C1 segment of cervical spinal cord (tissue), 14 donors: ENCODE measurements around the gene TNFRSF25.
"Not testable (repeated sequence)": the region's sequence is repeated elsewhere in the genome, so short reads cannot be mapped to it uniquely, and the experiment has no call there.

Source experiments
- DNase-seq, 14 donors: peaks; one replicate each; lab custom pipeline; 2025; lab: John Stamatoyannopoulos, UW

TNFRSF25 gene

DNA sequence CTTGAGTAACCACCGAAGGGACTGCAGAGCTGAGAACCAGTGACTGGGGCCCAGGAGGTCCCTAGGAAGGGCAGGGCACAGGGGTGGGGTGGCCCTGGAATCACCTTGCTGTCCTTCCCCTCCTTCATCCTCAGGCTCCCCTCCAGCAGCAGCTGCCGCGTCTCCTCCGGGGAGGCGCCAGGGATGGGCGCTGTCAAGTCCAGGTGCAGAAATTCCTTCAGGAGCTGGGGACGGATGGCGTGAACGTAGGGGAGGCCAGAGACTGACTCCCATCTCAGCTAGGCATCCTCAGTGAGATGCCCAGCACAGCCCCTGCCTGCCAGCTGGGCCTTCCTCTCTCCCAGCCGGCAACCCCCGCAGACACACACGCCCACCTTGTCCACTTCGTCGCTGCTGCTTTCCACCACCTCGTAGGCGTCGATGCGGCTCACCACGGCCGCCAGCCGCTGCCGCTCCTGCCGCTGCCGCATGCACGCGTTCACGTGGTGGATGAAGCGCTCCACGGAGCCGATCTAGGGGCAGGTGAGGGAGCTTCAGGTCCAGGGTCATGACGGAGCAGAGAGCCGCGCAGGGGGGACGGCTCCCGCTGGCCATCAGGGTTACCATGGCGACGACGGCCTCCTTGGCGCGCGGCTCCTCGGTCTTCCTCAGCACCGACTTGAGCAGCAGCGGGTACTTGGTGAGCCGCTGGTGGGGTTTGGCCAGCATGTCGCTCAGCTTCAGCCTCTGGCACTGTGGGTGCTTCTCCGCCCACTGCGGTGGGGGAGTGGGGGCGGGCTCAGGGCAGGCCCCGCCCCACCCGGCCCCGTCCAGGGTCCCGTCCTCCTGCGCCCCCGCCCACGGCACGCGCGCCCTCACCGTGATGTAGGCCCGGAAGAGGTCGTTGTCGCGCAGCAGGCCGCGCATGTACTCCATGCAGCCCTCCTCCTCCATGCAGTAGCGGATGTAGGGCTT lies 4.4 kb upstream of the TNFRSF25 start:
- DNase-seq, result no peak

DNA sequence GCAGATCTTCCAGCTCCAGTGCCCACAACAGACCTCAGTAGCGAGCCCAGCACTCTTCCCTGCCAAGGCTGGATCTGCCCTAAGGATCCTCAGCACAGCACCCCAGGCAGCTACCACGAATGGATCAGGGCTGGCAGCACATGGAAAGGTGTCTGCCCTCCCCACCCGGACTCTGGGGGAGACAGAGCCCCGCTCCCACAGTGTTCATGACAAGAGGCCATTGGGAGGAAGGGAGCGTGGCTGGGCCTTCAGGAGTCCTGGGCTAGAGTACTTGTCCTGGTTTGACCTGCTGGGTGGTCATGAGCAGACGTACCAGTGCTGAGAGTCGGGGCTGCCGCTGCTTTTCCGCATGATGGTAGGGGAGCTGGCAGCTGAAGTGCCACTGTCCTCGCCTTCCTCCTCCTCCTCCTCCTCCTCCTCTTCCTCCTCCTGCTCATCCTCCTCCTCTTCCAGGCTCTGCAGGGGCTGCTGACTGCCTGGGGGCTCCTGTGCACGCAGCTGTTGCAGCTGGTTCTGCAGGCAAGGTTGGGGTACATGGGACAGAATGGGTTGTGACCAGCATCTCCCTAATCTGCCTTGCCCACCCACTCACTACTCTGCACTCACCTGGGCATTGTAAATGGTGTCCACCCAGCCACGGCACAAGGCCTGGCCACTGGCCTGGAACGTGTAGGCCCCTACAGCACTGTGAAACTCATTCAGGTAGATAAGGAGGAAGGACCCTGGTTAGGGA lies 2.9 kb upstream of the TNFRSF25 start:
- no peak for DNase-seq

DNA sequence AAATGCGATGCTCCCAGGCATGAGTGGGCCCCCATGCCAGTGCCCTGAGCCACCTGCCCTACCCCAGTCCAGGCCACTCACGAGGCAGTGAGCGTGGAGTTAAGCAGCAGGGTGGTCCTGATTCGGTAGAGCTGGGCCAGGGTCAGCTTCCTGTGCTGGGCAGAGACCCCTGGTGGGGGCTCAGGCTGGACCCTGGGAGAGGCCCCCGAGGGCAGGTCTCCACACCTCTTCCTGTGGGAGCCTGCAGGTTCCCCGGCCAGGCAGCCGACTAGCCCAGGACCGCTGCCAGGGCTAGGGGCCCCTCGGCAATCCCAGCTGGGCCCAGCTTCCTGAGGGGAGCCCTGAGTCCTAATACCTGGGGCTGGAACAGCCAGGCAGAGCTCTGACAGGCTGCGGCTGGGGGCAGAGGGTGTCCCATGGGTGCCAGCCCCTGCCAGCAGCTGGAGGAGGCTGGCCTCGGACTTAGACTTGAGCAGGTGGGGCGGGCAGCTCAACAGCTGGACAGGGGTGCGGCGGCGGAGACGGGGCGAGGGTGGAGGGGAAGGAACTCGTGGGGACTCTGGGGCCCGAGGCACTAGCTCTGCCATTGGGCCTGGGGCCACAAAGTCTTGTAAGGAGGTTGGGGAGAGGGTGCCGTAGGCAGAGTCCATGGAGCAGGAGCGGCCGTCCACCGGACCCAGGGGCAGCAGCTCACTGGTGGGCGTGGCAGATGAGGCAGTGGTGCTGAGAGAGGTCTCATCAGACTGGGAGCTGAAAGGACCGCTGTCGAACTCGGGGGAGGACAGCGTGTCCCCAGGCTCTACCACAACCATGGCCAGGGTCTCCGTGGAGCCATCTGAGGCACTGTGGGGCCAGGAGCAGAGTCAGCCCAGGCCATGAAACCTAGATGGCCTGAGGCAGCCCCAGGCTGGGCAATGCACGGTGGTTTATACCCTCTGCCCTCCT lies 2.0 kb upstream of the TNFRSF25 start:
- DNase-seq, result no peak

DNA sequence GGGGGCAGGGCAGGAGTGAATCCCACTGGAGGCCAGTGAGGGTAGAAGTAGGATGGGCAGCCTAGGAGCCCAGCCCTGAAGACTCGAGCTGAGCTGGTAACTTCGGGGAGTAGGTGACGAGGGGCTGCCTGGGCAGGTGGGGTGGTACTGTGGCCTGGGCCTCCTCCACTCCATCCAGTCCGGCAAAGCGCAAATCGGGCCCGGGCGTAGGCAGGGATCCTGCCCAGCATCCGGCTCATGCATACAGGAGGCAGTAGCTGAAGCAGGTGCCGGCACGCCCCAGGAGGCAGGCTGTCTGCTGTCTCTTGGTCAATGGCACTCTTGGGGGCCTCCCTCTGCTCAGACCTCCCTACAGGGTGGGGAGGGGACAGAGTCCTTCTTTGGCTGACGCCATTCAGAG lies 1.3 kb upstream of the TNFRSF25 start:
- no peak for DNase-seq

DNA sequence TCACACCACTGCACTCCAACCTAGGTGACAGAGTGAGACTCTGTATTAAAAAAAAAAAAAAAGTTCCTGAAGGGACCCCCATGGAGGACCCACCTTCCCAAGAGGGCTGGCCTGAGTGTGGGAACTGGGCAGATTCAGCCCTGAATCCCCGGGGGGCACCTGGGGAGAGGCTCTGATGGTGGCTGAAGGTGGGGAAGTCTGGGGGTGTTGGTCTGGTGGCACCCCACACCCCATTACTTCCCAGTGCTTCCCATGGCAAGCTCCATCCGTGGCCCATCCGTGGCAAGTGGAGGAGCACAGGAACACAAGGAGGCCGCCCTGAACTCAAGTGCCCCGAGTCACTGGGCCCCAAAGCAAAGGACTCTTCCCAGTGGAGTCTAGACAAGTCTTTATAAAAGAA lies 778 bp upstream of the TNFRSF25 start:
- DNase-seq, result no peak

DNA sequence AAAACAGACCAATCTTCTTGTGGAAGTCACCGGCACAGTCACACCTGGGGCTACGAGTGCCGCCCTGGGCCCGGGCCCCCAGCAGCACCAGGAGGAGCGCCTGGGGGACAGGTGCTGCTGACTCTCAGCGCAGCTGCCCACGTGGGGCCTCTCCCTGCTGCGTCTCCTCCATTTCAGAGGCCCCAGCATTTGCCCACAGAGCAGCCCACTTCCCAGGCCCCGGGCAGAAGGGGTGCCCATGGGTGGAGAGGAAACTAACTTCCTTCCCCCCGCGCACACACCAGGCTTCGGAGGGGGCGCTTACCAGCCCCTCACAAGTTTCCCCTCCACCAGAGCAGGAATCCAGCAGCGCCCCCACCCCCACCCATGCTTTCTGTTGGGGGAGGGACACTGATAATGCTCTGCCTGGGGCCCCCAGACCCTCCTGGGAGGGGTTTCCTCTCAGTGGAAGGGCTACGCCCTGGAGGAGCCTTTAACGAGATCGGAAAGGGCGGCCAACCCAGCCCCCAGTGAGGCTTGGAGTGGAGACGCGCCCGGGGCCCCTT lies 440 bp downstream of the TNFRSF25 start:
- no peak for DNase-seq

DNA sequence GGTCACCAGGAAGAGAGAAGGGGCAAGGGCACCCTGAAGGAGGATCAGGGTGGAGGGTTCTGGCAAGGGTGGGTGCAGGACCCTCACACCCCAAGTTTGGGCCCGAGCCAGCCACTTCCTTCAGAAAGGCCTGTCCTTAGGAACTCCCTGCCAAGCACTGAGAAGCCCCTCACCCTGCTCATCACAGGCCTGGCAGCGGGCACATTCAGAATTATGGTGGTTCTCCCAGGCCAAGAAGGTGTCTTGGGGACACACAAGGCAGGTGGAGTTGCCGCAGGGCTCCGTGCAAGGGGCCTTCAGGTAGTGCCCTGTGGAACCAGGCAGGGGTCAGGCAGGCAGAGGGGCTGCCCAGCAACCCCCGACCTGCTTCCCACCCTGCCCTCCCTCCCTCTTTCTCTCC lies 1.1 kb downstream of the TNFRSF25 start:
- no peak for DNase-seq

DNA sequence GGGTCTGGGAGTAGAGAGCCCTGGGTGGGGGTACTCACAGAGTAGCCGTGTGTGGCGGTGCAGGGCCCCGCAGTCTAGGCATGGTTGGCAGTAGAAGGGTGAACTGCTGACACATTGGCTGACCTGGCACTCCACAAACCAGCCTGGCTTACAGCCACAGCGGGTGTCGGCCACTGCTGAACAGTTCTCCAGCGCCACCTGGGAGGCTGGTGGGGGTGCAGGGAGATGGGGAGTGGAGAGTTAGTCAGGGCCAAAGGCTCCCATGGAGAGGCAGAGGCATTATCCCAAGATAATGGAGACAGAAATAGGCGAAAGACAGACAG lies 1.5 kb downstream of the TNFRSF25 start:
- DNase-seq, result peak in 2 of 14 donors; percentile 15 to 57

DNA sequence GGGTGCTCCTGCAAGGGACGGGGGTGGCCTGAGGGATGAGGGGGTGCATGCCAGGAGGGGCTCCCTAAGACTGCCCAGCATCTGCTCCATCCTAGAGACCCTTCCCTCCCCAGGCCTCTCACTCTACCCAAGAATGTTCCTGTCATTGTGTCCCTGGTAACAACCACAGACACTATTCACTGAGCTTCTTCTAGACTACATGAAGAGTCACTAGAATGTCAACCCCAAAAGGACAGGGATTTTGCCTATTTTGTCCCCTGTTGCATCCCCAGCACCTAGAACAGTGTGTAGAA lies 2.9 kb downstream of the TNFRSF25 start:
- DNase-seq, result no peak

DNA sequence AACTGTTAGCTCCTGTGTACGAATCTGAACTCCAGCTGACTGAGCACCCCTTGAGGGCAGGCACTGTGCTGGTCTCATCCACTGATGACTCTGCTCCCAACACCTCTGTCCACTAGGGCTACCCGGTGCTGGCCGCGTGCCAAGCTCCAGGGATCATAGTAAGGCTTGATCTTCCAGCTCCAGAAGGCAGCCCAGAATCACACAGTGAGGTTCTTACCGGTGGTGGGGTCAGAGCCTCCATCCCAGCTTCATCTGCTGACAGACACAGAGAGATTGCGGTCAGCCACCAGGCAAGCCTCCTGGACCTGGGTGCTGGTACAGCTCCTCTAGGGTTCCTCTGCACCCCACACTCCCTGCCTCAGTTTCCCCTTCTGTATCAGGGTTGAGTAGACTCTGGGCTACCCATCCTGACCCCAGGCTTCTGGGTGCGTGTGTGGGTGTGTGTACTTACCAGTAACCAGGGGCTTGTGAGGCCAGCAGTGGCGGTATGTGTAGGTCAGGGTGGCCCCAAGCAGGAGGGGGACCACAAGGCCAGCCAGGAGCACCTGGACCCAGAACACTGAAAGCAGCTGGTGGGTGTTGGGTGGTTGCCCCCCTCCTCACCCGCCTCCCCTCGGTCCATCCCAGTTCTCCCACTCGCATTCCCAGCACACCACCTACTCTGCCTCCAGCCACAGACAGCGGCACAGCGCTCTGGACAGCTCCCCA lies 3.4 kb downstream of the TNFRSF25 start:
- no peak for DNase-seq

DNA sequence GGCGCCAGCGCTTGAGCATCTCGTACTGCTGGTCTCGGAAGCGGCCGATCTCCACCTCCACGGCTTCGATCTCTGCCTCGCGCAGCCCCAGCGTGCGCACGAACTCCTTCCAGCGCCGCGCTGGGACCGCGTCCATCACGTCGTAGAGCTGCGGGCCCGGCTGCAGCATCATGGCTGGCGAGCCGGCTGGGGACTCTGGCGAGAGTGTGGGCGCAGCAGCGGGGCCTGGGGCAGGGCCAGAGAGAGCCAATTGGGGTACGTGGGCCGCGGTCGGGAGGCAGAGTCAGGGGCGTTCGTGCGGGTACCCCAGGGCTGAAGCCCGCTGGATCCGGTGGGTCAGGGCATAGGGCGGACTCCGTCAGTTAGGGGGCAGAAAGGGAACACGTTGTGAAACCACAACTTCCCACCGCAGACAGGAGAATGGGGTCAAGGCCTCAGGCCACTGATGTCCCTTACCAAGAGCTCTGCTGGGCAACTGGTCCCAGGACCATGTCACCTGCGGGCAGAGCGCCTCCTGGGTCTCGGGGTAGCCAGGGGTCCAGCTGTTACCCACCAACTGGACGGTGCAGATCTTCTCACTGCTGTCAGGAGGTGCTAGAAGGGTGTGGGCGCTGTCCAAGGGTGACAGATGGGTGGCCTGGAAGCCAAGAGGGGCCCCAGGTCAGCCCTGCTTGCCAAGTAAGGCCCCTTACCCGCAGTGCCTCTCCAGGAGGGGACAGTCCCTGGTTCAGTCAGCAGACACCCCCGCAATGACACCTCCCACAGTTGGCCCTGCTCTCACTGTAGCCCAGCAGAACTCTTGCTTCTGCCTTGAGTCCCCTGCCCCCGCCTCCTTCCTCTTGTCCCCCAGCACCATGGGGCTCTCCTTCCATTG lies 4.2 kb downstream of the TNFRSF25 start:
- DNase-seq, result no peak

DNA sequence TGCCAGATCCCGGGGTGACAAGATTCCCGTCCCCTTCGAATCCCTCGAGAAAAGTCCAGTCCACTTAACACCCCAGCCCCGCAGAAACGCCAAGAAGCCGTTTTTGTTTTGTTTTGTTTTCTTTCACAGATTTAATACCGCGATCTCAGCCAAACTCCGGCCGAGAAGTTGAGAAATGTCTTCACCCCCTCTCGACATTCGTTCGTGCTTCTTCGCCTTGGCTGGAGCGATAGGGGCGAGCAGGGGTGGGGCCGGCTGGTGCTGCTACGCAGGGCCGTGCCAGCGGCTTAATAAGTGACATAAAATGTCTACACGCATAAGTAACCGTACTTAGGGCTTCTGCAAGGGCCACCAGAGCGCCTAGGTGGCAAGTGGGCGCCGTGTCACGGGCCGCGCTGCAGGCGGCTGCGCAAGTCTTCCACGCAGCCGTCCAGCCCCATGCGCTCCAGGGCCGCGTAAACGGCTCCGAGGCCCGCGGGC lies 4.9 kb downstream of the TNFRSF25 start:
- DNase-seq, result no peak

DNA sequence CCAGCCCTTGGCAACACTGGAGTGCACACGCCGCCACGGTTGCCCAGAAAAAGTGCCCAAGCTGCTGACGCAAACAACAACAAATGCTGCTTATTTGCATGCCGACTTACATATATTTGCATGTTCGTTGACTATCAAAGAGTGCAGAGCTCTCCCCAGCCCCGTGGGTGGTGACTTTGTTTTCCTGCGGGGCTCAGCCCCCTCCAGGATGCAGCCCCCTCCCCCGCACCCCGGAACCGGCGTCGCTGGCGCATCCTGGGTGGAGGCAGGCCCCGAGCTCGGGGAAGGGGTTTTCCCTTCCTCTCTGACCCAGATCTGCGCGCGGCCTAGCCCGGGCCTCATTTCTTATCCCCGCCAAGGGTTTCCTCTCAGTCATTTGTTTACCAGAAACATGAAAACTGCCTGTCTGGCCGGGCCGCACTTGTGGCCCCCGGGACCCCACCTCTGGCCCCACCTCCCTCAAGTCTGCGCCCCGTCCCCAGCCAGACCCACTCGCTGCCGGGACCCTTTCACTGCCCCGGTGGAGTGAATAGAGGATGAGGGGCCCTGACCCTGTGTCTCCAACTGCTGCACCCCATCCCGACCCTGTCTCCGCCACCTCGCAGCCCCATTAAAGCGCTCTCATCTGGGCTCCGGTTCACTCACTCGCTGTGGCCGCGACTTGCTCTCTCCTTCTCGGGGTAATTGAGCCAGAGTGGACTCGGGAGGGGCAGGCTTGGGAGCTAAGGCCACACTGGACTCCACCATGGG lies 5.5 kb downstream of the TNFRSF25 start:
- no peak for DNase-seq

DNA sequence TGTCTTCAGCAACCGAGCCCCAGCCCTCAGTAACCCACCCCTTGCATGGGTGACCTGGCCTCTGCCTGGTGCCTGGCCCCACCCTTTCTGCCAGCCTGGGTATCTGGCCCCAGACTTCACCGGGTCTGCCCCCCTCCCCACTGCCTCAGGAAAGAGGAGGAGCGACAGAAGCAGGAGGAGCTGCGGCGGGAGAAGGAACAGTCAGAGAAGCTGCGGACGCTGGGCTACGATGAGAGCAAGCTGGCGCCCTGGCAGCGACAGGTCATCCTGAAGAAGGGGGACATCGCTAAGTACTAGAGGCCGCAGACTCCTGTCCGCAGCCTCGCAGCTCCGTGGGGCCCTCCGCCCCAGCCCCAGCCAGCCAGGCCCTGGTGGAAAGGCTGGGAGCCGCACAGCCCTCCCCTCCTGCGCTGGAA lies 6.1 kb downstream of the TNFRSF25 start:
- DNase-seq, result no peak

DNA sequence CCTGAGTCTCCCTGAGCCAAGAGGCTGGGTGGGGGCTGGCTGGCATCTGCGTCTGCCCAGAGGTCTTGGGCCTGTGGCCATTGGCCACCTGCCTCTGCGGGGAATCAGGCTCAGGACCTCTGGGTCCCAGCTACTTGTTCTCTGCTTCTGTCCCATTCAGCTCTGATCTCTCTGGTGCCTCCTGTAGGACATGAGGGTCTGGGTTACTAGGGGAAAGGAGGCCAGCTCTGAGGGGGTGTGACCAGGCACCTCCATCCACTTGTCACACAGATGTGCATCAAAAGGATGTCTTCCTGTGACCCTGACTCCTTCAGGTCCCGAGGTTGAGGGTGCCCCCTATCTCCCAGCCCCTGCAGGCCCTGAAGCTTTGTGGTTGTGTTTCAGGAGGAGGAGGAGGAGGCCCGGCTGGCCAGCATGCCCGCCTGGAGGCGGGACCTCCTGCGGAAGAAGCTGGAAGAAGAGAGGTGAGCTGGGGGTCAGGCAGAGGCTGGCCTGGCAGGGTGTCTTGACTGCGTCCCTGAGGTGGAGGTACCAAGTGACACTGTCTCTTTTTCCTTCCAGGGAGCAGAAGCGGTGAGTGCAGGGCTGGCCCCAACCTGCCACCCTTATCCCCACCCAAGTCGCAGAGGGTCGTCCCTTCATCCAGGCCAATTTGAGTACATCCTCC lies 9.0 kb downstream of the TNFRSF25 start:
- DNase-seq, result no peak

DNA sequence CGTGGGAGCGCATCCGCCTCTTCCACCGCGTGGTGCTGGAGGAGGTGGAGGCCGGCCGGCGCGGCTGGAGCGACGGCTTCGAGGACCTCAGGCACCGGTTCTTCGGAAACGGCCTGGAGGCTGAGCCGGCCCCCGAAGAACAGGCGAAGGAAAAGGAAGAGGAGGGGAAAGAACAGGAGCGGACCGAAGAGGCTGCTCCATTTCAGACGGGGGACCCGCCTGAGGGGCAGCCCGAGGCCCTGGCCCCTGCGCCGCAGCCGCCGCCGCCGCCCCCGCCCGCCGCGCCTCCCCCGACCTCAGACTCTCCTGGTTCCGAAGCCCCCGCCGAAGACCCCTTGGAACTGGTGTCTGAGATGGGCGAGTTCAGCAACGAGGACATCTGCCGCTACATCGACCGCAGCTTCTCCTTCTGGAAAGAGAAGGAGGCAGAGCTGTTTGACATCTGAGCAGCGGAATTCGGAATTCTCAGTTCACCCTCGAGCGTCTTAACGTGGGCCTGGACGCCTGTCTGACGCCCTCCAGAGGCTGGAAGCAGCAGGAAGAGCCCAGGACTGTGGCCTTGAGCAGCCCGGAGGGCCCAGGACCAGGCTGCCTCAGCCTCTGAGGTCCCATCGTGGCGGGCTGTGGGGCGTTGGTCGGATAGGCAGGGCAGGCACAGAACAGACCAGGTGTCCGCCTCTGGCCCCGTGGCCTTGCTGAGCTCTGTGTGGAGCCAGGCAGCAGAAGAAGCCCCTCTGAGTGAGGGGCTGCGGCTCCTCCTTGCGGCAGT lies 10.0 kb downstream of the TNFRSF25 start:
- DNase-seq, result not testable (repeated sequence)

DNA sequence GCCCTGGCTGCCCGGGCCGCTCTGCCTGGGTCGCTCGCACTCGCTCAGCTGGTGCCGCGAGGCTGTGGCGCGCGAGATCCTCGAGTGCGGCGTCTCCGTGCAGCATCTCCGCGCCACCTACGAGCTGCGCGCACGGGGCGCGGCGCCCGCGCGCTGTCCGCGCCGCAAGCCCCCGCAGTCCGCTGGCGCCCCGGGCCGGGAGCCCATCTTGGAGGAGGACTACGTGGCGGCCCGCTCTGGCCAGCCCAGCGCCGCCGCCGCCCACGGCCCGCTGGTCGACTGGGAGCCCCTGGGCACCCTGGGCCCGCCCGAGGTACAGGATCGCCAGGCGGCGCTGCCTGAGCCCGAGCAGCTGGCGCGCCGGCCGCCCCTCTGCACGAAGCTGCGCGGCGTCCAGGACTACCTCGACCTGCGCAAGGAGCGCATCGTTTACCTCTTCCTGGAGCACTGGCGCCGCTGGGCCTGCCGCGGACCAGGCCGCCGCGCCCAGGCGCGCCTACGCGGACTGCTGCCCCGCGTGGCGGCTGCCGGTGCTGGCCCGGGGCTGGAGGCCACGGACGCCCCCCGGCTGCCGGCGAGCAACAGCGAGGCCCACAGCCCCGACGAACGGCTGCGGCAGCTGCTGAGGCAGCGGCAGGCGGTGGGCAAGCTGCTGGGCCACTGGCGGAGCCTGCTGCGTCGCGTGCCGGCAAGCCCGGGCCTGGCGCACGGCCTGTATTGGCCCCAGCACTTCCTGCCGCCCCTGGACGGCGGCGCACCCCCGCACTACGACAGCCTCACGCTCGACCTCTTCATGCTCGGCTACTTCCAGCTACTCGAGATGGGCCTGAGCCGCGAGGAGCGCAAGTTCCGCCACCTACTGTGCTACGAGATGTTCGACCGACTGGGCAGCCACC lies 10.9 kb downstream of the TNFRSF25 start:
- no peak for DNase-seq
